HL-60 (cell line): ENCODE data around the gene PPA1.
"Not testable (repeated sequence)": the region's sequence is repeated elsewhere in the genome, so short reads cannot be mapped to it uniquely, and the experiment has no call there.

Experiments
- DNase-seq, 2 experiments: peaks; one replicate each; pipeline ENCODE4 v3.0.0-alpha.2; 2010 to 2020; ENCODE audit warnings: low read depth in 1 of 2, low spot score in 1 of 2
- H3K27ac ChIP-seq: fragments of 250-450 bp; sonication (Bioruptor Pico); replicated peaks from 2 replicates; pipeline ENCODE4 v1.5.1; 2020; ENCODE audit warnings: mild to moderate bottlenecking, moderate library complexity
- H3K27me3 ChIP-seq: fragments of 250-450 bp; sonication (Bioruptor Pico); 2 replicates; pipeline ENCODE4 v1.5.1; 2021; ENCODE audit warnings: mild to moderate bottlenecking, moderate library complexity; ENCODE audit not compliant: insufficient read depth, poor library complexity, severe bottlenecking
- H3K4me3 ChIP-seq: replicated peaks from 2 replicates; pipeline ENCODE4 v1.5.1; 2011; ENCODE audit warnings: mild to moderate bottlenecking, control low read depth, low read length; ENCODE audit not compliant: insufficient read depth
- GABPA ChIP-seq: IDR thresholded peaks from 2 replicates; pipeline ENCODE4 v1.6.1; 2012; ENCODE audit warnings: low read depth
- POLR2AphosphoS5 ChIP-seq: IDR thresholded peaks from 2 replicates; pipeline ENCODE4 v1.6.1; 2012; ENCODE audit warnings: low read depth
- SPI1 ChIP-seq: IDR thresholded peaks from 2 replicates; pipeline ENCODE4 v1.6.1; 2012; ENCODE audit warnings: low read depth, mild to moderate bottlenecking, borderline replicate concordance
- TF ChIP-seq, protein P1 (sequence below): IDR thresholded peaks from one replicate; pipeline ENCODE4 v1.5.1; 2011; ENCODE audit warnings: low read length, control low read depth, inconsistent platforms; ENCODE audit not compliant: insufficient read depth
- TF ChIP-seq, protein P2 (sequence below): IDR thresholded peaks from 2 replicates; pipeline ENCODE4 v1.6.1; 2012; ENCODE audit warnings: low read depth; ENCODE audit not compliant: insufficient replicate concordance

Gene PPA1

DNA sequence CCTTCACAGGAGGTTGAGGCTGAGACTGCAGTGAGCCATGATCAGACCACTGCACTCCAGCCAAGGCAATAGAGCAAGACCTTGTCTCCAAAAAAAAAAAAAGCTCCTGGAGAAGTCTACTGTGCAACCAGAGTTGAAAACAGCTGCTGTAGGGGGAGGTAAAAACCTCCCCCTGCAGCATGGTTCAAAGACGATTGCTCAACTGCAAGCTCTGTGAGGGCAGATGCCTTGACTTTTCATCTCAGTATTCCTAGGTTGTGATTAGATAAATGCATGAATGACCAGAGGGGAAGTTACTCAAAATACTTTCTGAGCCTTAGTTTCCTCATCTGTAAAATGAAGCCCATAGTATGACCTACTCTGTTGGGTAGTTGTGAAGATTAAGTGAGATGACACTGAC, 25.0 kb upstream of the PPA1 start:
- H3K27ac ChIP-seq, result no peak overlapping the region
- no peak for DNase-seq
- TF ChIP-seq GABPA (no peak), SPI1 (no peak), POLR2AphosphoS5 (no peak)
- TF ChIP-seq, protein P1, sequence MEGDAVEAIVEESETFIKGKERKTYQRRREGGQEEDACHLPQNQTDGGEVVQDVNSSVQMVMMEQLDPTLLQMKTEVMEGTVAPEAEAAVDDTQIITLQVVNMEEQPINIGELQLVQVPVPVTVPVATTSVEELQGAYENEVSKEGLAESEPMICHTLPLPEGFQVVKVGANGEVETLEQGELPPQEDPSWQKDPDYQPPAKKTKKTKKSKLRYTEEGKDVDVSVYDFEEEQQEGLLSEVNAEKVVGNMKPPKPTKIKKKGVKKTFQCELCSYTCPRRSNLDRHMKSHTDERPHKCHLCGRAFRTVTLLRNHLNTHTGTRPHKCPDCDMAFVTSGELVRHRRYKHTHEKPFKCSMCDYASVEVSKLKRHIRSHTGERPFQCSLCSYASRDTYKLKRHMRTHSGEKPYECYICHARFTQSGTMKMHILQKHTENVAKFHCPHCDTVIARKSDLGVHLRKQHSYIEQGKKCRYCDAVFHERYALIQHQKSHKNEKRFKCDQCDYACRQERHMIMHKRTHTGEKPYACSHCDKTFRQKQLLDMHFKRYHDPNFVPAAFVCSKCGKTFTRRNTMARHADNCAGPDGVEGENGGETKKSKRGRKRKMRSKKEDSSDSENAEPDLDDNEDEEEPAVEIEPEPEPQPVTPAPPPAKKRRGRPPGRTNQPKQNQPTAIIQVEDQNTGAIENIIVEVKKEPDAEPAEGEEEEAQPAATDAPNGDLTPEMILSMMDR, result no peak
- TF ChIP-seq, protein P2, sequence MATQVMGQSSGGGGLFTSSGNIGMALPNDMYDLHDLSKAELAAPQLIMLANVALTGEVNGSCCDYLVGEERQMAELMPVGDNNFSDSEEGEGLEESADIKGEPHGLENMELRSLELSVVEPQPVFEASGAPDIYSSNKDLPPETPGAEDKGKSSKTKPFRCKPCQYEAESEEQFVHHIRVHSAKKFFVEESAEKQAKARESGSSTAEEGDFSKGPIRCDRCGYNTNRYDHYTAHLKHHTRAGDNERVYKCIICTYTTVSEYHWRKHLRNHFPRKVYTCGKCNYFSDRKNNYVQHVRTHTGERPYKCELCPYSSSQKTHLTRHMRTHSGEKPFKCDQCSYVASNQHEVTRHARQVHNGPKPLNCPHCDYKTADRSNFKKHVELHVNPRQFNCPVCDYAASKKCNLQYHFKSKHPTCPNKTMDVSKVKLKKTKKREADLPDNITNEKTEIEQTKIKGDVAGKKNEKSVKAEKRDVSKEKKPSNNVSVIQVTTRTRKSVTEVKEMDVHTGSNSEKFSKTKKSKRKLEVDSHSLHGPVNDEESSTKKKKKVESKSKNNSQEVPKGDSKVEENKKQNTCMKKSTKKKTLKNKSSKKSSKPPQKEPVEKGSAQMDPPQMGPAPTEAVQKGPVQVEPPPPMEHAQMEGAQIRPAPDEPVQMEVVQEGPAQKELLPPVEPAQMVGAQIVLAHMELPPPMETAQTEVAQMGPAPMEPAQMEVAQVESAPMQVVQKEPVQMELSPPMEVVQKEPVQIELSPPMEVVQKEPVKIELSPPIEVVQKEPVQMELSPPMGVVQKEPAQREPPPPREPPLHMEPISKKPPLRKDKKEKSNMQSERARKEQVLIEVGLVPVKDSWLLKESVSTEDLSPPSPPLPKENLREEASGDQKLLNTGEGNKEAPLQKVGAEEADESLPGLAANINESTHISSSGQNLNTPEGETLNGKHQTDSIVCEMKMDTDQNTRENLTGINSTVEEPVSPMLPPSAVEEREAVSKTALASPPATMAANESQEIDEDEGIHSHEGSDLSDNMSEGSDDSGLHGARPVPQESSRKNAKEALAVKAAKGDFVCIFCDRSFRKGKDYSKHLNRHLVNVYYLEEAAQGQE, result no peak
- H3K27me3 ChIP-seq, result peaks cover 13% of the 10 kb centered on the region
- no peak overlapping the region for H3K4me3 ChIP-seq

DNA sequence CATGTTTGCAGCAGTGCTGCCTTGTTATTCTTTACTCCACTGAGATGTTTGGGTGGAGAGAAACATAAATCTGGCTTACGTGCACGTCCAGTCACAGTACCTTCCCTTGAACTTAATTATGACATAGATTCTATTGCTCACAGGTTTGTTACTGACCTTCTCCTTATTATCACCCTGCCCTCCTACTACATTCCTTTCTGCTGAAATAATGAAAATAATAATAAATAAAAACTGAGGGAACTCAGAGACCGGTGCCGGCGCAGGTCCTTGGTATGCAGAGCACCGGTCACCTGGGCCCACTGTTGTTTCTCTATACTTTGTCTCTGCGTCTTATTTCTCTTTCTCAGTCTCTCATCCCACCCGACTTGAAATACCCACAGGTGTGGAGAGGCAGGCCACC, 24.6 kb upstream of the PPA1 start:
- not testable (repeated sequence) for DNase-seq, H3K27ac ChIP-seq, H3K4me3 ChIP-seq
- peaks cover 13% of the 10 kb centered on the region for H3K27me3 ChIP-seq

DNA sequence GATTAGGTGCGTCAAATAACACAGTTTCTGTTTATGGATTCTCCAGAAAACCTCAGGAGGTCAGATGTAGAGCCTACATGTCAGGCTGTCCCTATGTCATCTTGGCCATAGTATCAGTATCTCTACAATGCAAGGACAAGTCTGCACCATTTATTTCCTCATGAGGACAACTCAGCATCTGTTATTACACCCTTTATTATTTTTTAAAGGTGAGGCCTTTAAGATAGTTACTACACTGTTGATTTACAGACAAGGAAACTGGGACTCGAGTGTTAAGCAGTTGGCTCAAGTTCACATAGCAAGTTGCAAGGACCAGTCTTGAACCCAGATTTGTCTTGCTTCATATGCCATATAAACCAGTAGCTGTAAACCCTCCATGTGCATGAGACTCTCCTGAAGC, 23.2 kb upstream of the PPA1 start:
- Histone ChIP-seq H3K4me3 (no peak overlapping the region), H3K27me3 (peaks cover 16% of the 10 kb centered on the region), H3K27ac (no peak overlapping the region)
- TF ChIP-seq POLR2AphosphoS5 (no peak), SPI1 (no peak), GABPA (no peak)
- TF ChIP-seq, protein P2, result no peak
- TF ChIP-seq, protein P1, result no peak
- no peak for DNase-seq

DNA sequence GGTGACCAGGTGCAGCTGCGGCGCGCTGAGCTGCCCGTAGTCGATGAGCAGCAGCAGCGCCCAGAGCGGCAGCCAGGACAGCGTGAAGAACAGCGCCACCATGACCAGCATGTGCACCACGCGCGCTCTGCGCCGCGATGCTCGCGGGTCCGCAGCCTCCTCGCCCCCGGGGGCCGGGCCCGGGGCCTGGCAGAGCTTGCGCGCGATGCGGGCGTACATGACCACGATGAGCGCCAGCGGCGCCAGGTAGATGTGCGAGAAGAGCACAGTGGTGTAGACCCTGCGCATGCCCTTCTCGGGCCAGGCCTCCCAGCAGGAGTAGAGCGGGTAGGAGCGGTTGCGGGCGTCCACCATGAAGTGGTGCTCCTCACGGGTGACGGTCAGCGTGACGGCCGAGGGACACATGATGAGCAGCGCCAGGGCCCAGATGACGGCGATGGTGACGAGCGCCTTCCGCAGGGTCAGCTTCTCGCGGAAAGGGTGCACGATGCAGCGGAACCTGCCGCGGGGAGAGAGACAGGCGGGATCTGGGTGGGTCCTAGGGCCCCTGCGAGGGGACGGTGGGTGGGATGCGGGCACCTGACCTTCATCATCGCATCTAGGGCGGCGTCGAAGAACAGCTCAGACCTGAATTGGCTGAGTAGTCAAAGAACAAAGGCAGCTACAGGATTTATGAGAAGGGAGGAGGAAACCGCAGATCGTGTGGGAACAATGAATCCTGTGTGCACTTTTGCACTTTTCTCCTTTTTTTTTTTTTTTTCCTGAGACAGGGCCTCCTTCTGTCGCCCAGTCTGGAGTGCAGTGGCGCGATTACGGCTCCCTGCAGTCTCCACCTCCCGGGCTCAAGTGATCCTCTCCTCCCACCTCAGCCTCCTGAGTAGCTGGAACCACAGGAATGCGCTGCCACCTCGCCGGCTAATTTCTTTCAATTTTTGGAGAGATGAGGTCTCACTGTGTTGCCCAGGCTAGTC, 22.4 kb upstream of the PPA1 start:
- no peak overlapping the region for H3K27ac ChIP-seq
- H3K4me3 ChIP-seq, result no peak overlapping the region
- H3K27me3 ChIP-seq, result peaks cover 16% of the 10 kb centered on the region
- no peak for DNase-seq
- no peak for TF ChIP-seq POLR2AphosphoS5
- TF ChIP-seq SPI1, result no peak
- TF ChIP-seq, protein P2, result no peak
- TF ChIP-seq GABPA, result no peak
- TF ChIP-seq, protein P1, result no peak
